HUES64 (cell line): ENCODE results near the gene TSSK3.
"Not testable (repeated sequence)": the region's sequence is repeated elsewhere in the genome, so short reads cannot be mapped to it uniquely, and the experiment has no call there.

Experiments
- H3K27ac ChIP-seq: 2 replicates; pipeline ENCODE4 v1.7.0; 2013; ENCODE audit warnings: low read depth, low read length, inconsistent platforms
- H3K27me3 ChIP-seq: 2 replicates; pipeline ENCODE4 v1.6.1; 2013; ENCODE audit warnings: mild to moderate bottlenecking, low read length; ENCODE audit not compliant: insufficient read depth
- H3K36me3 ChIP-seq: 2 replicates; pipeline ENCODE4 v1.6.1; 2013; ENCODE audit warnings: mild to moderate bottlenecking, low read length; ENCODE audit not compliant: insufficient read depth
- H3K4me1 ChIP-seq: 2 replicates; pipeline ENCODE4 v1.6.1; 2013; ENCODE audit warnings: mild to moderate bottlenecking, low read length, moderate library complexity; ENCODE audit not compliant: insufficient read depth
- H3K4me3 ChIP-seq: 2 replicates; pipeline ENCODE4 v1.5.1; 2013; ENCODE audit warnings: mild to moderate bottlenecking, low read length, moderate library complexity
- H3K9ac ChIP-seq: 2 replicates; pipeline ENCODE4 v1.6.1; 2013; ENCODE audit warnings: mild to moderate bottlenecking, low read depth, low read length
- H3K9me3 ChIP-seq: 2 replicates; pipeline ENCODE4 v1.6.1; 2013; ENCODE audit warnings: low read depth, low read length; ENCODE audit not compliant: insufficient read depth
- WGBS: fragments of 150-250, 120-280 bp; methylation state at CpG from one replicate; pipeline ENCODE4 v1.1.7; 2013; ENCODE audit warnings: missing lambda C conversion rate; 5-methylcytosine and 5-hydroxymethylcytosine counted together

Gene TSSK3

DNA sequence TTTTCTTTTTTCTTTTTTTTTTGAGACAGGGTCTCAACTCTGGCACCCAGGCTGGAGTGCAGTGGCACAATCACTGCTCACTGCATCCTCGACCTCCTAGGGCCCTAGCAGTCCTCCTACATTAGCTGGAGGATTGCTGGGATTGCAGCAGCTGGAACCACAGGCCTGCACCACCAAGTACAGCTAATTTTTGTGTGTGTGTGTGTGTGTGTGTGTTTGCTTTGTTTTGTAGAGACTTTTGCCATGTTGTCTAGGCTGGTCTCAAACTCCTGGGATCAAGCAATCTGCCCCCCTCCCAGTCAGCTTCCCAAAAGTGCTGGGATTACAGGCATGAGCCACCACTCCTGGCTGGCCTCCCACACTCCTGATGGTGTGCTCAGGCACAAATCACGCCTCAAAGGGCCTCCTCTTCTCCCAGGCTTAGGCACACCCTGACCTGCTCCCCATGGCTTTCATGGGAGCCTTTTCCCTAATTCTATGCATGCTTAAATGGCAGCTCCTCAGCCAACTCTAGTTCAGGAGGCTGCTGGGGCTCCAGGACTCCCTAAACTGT is 9.4 kb upstream of the TSSK3 start:
- peaks cover 6% of the 10 kb centered on the region for H3K9me3 ChIP-seq
- H3K27ac ChIP-seq, result no peak overlapping the region
- H3K27me3 ChIP-seq, result peaks cover 11% of the 10 kb centered on the region
- H3K4me1 ChIP-seq, result no peaks in the 10 kb centered on the region; the same call in 1 of the 2 replicates
- 89% methylated on average over 2 of the region's 2 CpGs for WGBS
- H3K4me3 ChIP-seq, result no peak overlapping the region
- no peak overlapping the region for H3K9ac ChIP-seq
- H3K36me3 ChIP-seq, result no peaks in the 10 kb centered on the region

DNA sequence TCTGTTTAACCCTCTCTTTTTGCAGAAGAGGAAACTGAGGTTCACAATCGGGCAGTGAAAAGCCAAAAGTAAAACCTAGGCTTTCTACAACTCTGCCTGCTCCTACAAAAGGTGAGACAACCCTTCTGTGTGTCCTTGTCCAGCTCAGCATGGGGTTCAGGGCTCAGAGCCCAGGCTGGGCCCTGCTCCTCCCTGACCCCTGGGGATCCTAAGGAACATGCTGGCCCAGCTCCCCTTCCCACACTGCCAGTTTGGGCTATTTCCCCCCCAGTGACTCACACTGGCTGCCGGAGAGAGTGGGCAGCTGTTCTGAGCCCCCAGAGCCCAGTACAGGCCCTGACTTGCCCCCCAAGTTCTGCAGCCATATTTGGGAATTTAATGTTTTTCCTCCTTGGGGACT is 8.9 kb upstream of the TSSK3 start:
- H3K9ac ChIP-seq, result no peak overlapping the region
- H3K4me3 ChIP-seq, result no peak overlapping the region
- peaks cover 11% of the 10 kb centered on the region for H3K27me3 ChIP-seq
- no peaks in the 10 kb centered on the region; the same call in 1 of the 2 replicates for H3K4me1 ChIP-seq
- H3K27ac ChIP-seq, result no peak overlapping the region
- peaks cover 6% of the 10 kb centered on the region for H3K9me3 ChIP-seq
- 80% methylated on average over 2 of the region's 2 CpGs for WGBS
- no peaks in the 10 kb centered on the region for H3K36me3 ChIP-seq

DNA sequence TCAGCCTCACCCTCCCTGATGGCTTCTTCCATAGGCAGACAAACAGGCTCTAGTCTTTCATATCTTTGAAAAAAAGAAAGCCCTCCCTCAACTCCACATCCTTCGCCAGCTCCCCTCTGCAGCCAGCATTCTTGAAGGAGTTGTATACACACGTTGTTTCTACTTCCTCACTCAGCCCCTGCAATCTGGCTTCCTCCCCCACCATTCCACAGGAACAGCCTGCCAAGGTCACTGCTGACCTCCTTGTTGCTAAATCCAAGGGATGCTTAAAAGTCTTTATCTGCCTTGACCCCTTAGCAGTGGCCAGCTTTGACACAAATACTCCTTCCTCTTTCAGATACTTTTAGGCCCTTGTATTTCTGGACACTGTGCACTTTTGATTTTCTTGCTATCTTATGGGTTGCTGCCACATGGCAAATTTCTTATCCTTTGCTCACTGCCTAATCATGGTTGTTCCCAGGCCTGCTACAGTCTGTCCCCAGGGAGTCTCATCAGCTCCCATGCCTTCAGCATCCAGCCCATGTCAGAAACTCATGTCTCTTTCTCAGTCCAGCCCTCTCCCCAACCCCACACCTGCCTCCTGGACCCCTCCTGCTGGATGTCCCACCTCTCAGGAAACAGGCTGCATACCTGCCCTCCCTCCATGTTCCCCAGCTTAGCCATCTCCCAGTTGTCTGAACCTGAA is 8.3 kb upstream of the TSSK3 start:
- Histone ChIP-seq H3K4me3 (no peak overlapping the region), H3K27me3 (peaks cover 11% of the 10 kb centered on the region), H3K9ac (no peak overlapping the region), H3K4me1 (no peaks in the 10 kb centered on the region; the same call in 1 of the 2 replicates), H3K9me3 (peaks cover 6% of the 10 kb centered on the region), H3K27ac (no peak overlapping the region), H3K36me3 (no peaks in the 10 kb centered on the region)
- 48% methylated on average over 2 of the region's 2 CpGs for WGBS

DNA sequence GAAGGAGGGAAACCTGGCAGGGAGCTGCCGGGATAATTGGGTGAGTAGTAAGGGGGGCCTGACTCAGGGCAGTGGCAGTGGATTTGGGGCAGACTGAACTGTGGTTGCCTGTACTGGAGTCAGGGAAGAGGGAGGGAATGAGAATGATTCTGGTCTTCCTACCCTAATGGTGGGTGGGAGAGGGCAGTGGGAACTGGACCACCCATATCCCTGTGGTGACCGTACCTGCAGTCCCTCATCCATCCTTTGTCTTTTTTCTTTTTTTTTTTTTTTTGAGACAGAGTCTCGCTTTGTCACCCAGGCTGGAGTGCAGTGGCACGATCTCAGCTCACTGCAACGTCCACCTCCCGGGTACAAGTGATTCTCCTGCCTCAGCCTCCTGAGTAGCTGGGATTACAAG is 6.6 kb upstream of the TSSK3 start:
- 91% methylated on average over 6 of the region's 6 CpGs for WGBS
- H3K27ac ChIP-seq, H3K36me3 ChIP-seq, H3K4me1 ChIP-seq, H3K27me3 ChIP-seq, H3K4me3 ChIP-seq, H3K9ac ChIP-seq, H3K9me3 ChIP-seq: not testable (repeated sequence)

DNA sequence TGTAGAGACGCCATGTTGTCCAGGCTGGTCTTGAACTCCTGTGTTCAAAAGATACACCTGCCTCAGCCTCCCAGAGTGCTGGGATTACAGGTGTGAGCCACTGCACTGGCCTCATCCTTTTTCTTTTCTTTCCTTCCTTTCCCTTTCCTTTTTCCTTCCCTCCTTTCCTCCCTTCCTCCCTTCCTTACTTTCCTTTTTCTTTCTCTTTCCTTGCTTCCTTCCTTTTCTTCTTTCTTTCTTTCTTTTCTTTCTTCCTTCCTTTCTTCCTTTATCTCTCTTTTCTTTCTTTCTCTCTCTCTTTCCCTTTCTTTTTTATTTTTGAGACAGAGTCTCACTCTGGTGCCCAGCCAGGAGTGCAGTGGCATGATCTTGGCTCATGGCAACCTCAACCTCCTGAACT is 5.9 kb upstream of the TSSK3 start:
- 84% methylated on average over 1 of the region's 1 CpG for WGBS
- no peaks in the 10 kb centered on the region; the same call in 1 of the 2 replicates for H3K4me1 ChIP-seq

DNA sequence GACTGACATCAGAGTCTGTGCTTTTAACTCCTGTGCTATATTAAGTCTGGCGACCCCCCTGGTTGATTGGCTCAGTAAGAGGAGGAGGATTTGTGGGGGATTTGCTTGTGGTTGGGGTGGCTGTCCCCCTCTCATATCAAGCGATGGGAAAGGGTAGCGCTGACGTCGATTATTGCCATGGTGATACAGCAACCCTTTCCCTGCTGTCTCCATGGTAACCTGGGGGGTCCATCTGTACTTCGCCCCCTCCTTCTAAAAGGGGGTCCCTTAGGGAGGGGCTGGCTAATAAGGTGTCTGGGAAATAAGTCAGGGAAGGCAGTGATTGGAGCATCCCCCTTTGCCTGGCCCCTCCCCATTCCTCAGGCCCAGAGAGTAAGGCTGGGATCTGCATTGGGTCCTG is 4.7 kb upstream of the TSSK3 start:
- Histone ChIP-seq H3K36me3 (no peaks in the 10 kb centered on the region), H3K4me1 (peaks cover 1% of the 10 kb centered on the region; the same call in 1 of the 2 replicates)
- 84% methylated on average over 6 of the region's 6 CpGs for WGBS

More for the DNA sequence above, 5.9 kb upstream of the TSSK3 start:
- Histone ChIP-seq H3K9ac (no peak overlapping the region), H3K36me3 (no peaks in the 10 kb centered on the region), H3K9me3 (no peaks in the 10 kb centered on the region), H3K27ac (no peak overlapping the region), H3K27me3 (peaks cover 11% of the 10 kb centered on the region), H3K4me3 (no peak overlapping the region)

DNA sequence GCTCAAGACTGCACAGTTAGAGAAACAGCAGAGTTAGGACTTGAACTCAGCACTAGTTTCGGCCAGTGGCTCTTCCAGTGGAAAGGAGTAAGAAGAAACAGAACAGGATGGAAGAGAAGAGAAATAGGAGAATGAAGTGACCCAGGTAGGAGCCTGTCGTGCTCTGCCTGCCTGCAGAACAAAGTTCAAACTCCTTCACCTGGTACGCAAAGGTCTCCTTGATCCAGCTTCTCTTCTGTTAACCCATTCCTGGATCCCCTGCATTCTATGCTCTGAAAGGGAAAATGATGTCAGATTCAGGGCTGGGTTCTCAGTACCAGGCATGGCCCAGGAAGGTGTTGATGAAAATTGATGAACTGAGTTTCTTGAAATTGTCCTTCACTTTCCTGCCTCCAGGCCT is 3.9 kb upstream of the TSSK3 start:
- no peak overlapping the region for H3K27ac ChIP-seq
- no peak overlapping the region for H3K9ac ChIP-seq
- WGBS, result 86% methylated on average over 3 of the region's 3 CpGs
- peaks cover 22% of the 10 kb centered on the region for H3K27me3 ChIP-seq
- H3K4me1 ChIP-seq, result peaks cover 4% of the 10 kb centered on the region; the same call in 1 of the 2 replicates
- no peak overlapping the region for H3K4me3 ChIP-seq
- no peaks in the 10 kb centered on the region; the same call in 1 of the 2 replicates for H3K36me3 ChIP-seq
- no peaks in the 10 kb centered on the region for H3K9me3 ChIP-seq

More for the DNA sequence above, 4.7 kb upstream of the TSSK3 start:
- no peak overlapping the region for H3K4me3 ChIP-seq
- H3K9ac ChIP-seq, result no peak overlapping the region
- no peaks in the 10 kb centered on the region for H3K9me3 ChIP-seq
- no peak overlapping the region for H3K27ac ChIP-seq
- peaks cover 22% of the 10 kb centered on the region for H3K27me3 ChIP-seq

DNA sequence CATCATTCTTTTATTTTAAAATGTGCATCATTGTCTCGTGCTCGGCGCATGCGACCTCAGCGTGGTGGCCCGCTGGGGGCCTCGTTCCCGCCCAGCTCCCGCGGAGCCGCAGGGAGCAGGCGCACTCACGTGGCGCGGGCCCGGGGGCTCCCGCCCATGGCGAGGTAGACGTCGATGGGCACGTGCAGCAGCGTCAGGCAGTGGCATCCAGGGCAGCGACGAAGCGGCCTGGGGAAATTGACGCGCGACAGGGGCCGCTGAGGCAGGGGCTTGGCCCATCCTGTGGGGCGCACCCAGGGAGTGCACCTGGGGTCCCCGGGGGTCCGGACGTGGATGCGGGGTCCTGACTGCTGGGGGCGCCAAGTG is 1.0 kb upstream of the TSSK3 start:
- Histone ChIP-seq H3K9me3 (no peaks in the 10 kb centered on the region), H3K36me3 (peaks cover 24% of the 10 kb centered on the region), H3K27ac (no peak overlapping the region), H3K4me1 (0 out of 2 replicates have a peak, but pooled peaks cover 4% of the 10 kb centered on the region), H3K9ac (no peak overlapping the region), H3K4me3 (no peak overlapping the region), H3K27me3 (peaks cover 22% of the 10 kb centered on the region)
- WGBS, result 53% methylated on average over 35 of the region's 35 CpGs

DNA sequence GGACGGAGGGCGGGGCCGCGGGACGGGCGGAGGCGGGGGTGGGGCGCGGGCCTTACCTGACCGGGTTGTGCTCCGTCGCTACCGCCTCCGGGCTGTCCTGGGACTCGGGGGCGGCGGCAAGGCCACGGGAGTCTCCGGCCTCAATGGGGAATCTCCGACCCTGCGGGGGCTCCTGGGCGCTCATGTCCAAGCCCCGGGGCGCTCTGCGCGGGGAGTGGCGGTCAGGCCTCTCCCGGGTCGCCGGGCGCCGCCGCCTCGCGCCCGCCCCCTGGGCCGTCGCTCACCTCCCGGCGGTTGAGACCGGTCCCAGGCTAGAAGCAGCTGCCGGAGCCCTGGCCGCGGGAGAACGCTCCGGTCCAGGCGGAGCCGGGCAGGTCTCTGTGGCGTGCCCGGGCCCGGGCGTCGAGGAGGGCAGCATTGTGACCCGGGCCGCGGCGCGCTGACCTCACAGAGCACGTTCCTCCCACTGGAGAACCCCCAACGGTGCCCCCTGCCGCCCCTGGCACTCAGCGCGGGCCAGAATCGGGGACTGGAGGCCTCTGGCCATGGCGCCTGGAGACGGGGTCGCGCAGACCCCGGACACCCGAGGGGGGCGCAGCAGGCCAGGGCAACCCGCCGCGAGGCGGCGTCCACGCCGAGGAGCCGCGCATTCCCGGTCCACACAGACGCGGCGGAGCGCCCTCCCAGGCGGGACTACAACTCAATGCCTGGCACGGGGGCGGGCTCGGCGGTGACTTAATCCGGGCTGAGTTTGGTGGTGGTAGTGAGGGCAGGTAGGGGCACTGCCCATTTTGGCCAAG is 465 bp upstream of the TSSK3 start:
- no peaks in the 10 kb centered on the region for H3K9me3 ChIP-seq
- H3K27ac ChIP-seq, result no peak overlapping the region
- WGBS, result 3% methylated on average over 90 of the region's 91 CpGs
- H3K9ac ChIP-seq, result peak overlapping the region; percentile 57
- H3K36me3 ChIP-seq, result peaks cover 30% of the 10 kb centered on the region
- H3K27me3 ChIP-seq, result peaks cover 22% of the 10 kb centered on the region
- H3K4me1 ChIP-seq, result 0 out of 2 replicates have a peak, but pooled peaks cover 4% of the 10 kb centered on the region
- peak overlapping the region; percentile 52 for H3K4me3 ChIP-seq

DNA sequence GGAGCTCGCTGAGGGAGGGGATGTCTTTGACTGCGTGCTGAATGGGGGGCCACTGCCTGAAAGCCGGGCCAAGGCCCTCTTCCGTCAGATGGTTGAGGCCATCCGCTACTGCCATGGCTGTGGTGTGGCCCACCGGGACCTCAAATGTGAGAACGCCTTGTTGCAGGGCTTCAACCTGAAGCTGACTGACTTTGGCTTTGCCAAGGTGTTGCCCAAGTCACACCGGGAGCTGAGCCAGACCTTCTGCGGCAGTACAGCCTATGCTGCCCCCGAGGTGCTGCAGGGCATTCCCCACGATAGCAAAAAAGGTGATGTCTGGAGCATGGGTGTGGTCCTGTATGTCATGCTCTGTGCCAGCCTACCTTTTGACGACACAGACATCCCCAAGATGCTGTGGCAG is 1.4 kb downstream of the TSSK3 start:
- H3K4me1 ChIP-seq, result 0 out of 2 replicates have a peak, but pooled peaks cover 4% of the 10 kb centered on the region
- WGBS, result 95% methylated on average over 12 of the region's 12 CpGs

DNA sequence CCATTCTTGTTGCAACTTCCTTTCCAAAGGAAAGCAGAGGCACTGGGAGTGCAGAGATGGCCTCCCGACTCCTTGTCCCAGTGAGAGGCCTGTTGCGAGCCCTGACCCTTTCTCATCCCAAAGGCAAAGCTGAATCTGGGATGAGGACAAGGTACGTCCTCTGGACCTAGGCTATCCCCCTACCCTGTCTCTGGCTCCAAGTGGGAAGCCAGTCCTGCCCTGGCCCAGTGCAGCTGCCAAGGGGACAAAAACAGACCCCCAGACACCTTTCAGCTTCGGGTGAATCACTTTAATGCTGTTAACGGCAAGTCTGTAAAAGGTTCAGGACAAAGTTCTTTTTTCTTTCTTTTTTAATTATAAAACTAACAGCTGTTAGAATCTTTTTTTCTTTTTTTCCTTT is 2.5 kb downstream of the TSSK3 start:
- Histone ChIP-seq H3K4me3 (no peak overlapping the region), H3K9ac (no peak overlapping the region), H3K36me3 (peaks cover 57% of the 10 kb centered on the region), H3K4me1 (0 out of 2 replicates have a peak, but pooled peaks cover 4% of the 10 kb centered on the region), H3K9me3 (no peaks in the 10 kb centered on the region), H3K27ac (no peak overlapping the region), H3K27me3 (peaks cover 22% of the 10 kb centered on the region)
- 91% methylated on average over 4 of the region's 5 CpGs for WGBS

More for the DNA sequence above, 1.4 kb downstream of the TSSK3 start:
- Histone ChIP-seq H3K27ac (no peak overlapping the region), H3K9ac (no peak overlapping the region), H3K36me3 (peaks cover 48% of the 10 kb centered on the region), H3K9me3 (no peaks in the 10 kb centered on the region), H3K27me3 (peaks cover 22% of the 10 kb centered on the region), H3K4me3 (no peak overlapping the region)
